SK-N-SH (cell line): ENCODE data around the gene TMEM115. TPM values are rescaled to one million over a fixed set of nuclear protein-coding genes. Genes with fewer than 3 reads are reported as not detected.

Experiments used
- CTCF ChIA-PET: fragments of 300-600, 350-600 bp; formaldehyde crosslinking; extraction: SDS; loops from one replicate; lab custom pipeline; 2021; lab: Yijun Ruan, JAX
- POLR2A ChIA-PET: fragments of 350-600 bp; sonication (Branson Sonifier 250); formaldehyde crosslinking; extraction: SDS; loops from one replicate; lab custom pipeline; 2020; ENCODE audit warnings: antibody characterized with exemption, inconsistent platforms; lab: Yijun Ruan, JAX
- DNase-seq: peaks from one replicate; pipeline ENCODE4 v3.0.0; 2012
- H2AFZ ChIP-seq: fragments of 200-600 bp; sonication (generic); 2 replicates; pipeline ENCODE4 v1.8.1; 2016; ENCODE audit warnings: antibody characterized with exemption, mild to moderate bottlenecking, low read depth
- H3F3A ChIP-seq: fragments of 200-600 bp; sonication (generic); replicated peaks from 2 replicates; pipeline ENCODE3; 2016; ENCODE audit warnings: antibody characterized with exemption, mild to moderate bottlenecking; ENCODE audit not compliant: insufficient read depth
- H3K27ac ChIP-seq, 2 experiments: fragments of 200-500 bp in 1 of 2; fragments of 200-600 bp in 1 of 2; sonication (Bioruptor generic) in 1 of 2; sonication (generic), shearing (Covaris generic) in 1 of 2; 2 replicates each; pipeline versions ENCODE4 v1.5.1 to v1.6.1; 2014 to 2016; ENCODE audit warnings: low read depth in 2 of 2, inconsistent platforms in 1 of 2, low read length in 1 of 2, mild to moderate bottlenecking in 1 of 2, mixed read lengths in 1 of 2
- H3K27me3 ChIP-seq: fragments of 200-600 bp; sonication (generic), shearing (Covaris generic); 2 replicates; pipeline ENCODE4 v1.6.1; 2016; ENCODE audit warnings: mixed run types; ENCODE audit not compliant: insufficient read depth
- H3K36me3 ChIP-seq, 2 experiments: fragments of 200-500 bp in 1 of 2; fragments of 200-600 bp in 1 of 2; sonication (Bioruptor generic) in 1 of 2; sonication (generic) in 1 of 2; replicated peaks in 1 of 2; 2 replicates each; pipeline versions ENCODE3 to v1.5.1; 2014 to 2016; ENCODE audit warnings: low read length in 1 of 2, mild to moderate bottlenecking in 1 of 2; ENCODE audit not compliant: insufficient read depth in 2 of 2, control insufficient read depth in 1 of 2
- H3K4me1 ChIP-seq, 2 experiments: fragments of 200-500 bp in 1 of 2; fragments of 200-600 bp in 1 of 2; sonication (Bioruptor generic) in 1 of 2; sonication (generic), shearing (Covaris generic) in 1 of 2; 2 replicates each; pipeline versions ENCODE4 v1.5.1 to v1.6.1; 2014 to 2016; ENCODE audit warnings: low read depth in 1 of 2, low read length in 1 of 2, mixed run types in 1 of 2; ENCODE audit not compliant: insufficient read depth in 2 of 2, control insufficient read depth in 1 of 2
- H3K4me2 ChIP-seq: fragments of 200-600 bp; sonication (generic), shearing (Covaris generic); 2 replicates; pipeline ENCODE4 v1.6.1; 2017; ENCODE audit warnings: mixed run types
- H3K4me3 ChIP-seq, 2 experiments: fragments of 200-500 bp in 1 of 2; fragments of 200-600 bp in 1 of 2; sonication (Bioruptor generic) in 1 of 2; sonication (generic), shearing (Covaris generic) in 1 of 2; 2 replicates each; pipeline versions ENCODE4 v1.5.1 to v1.8.1; 2014 to 2016; ENCODE audit warnings: low read depth in 2 of 2, inconsistent platforms in 1 of 2, low read length in 1 of 2, mild to moderate bottlenecking in 1 of 2, mixed read lengths in 1 of 2, moderate library complexity in 1 of 2
- H3K79me2 ChIP-seq: fragments of 200-600 bp; sonication (generic); 2 replicates; pipeline ENCODE4 v1.8.1; 2017; ENCODE audit warnings: mild to moderate bottlenecking; ENCODE audit not compliant: insufficient read depth
- H3K9ac ChIP-seq: fragments of 200-600 bp; sonication (generic); 2 replicates; pipeline ENCODE4 v1.6.1; 2017; ENCODE audit warnings: mixed run types
- H3K9me2 ChIP-seq: fragments of 200-600 bp; sonication (generic); 2 replicates; pipeline ENCODE4 v1.6.1; 2017; ENCODE audit warnings: mixed run types
- H3K9me3 ChIP-seq: fragments of 200-600 bp; sonication (generic); 2 replicates; pipeline ENCODE4 v1.6.1; 2017; ENCODE audit warnings: mixed run types, mild to moderate bottlenecking, moderate library complexity
- H4K20me1 ChIP-seq: fragments of 200-600 bp; sonication (generic); 2 replicates; pipeline ENCODE4 v1.6.1; 2017; ENCODE audit warnings: mild to moderate bottlenecking, mixed run types; ENCODE audit not compliant: insufficient read depth
- CHD2 ChIP-seq: fragments of 150-350 bp; IDR thresholded peaks from 2 replicates; pipeline ENCODE4 v1.6.1; 2018; ENCODE audit warnings: low read length; ENCODE audit not compliant: partially characterized antibody
- FOSL2 ChIP-seq: IDR thresholded peaks from 2 replicates; pipeline ENCODE4 v1.4.0; 2012; ENCODE audit warnings: low read depth, mild to moderate bottlenecking, moderate library complexity, borderline replicate concordance
- FOXJ3 ChIP-seq: sonication (generic); formaldehyde crosslinking; IDR thresholded peaks from 2 replicates; pipeline ENCODE4 v1.5.1; 2020; ENCODE audit warnings: mild to moderate bottlenecking, missing genetic modification reagents
- FOXM1 ChIP-seq: IDR thresholded peaks from 2 replicates; pipeline ENCODE4 v1.4.0; 2012; ENCODE audit warnings: low read depth, mild to moderate bottlenecking
- GABPA ChIP-seq: IDR thresholded peaks from 2 replicates; pipeline ENCODE4 v1.4.0; 2012; ENCODE audit warnings: low read depth, mild to moderate bottlenecking
- MAX ChIP-seq: IDR thresholded peaks from 2 replicates; pipeline ENCODE4 v1.4.0; 2012; ENCODE audit warnings: low read depth
- MXI1 ChIP-seq: IDR thresholded peaks from 2 replicates; pipeline ENCODE4 v1.6.1; 2012; ENCODE audit warnings: mild to moderate bottlenecking, low read depth, low read length, improper control_type of control experiment
- NFIC ChIP-seq: IDR thresholded peaks from 2 replicates; pipeline ENCODE4 v1.4.0; 2012; ENCODE audit warnings: borderline replicate concordance
- PBX3 ChIP-seq: IDR thresholded peaks from 2 replicates; pipeline ENCODE4; 2012
- RCOR1 ChIP-seq: fragments of 150-350 bp; IDR thresholded peaks from 2 replicates; pipeline ENCODE4 v1.6.1; 2017; ENCODE audit warnings: antibody characterized with exemption, low read length
- RXRA ChIP-seq: IDR thresholded peaks from 2 replicates; pipeline ENCODE4 v1.4.0; 2012; ENCODE audit warnings: low read depth, mild to moderate bottlenecking, borderline replicate concordance
- TCF12 ChIP-seq: IDR thresholded peaks from 2 replicates; pipeline ENCODE4 v1.4.0; 2012
- TEAD4 ChIP-seq: IDR thresholded peaks from 2 replicates; pipeline ENCODE4 v1.4.0; 2012; ENCODE audit warnings: mild to moderate bottlenecking, borderline replicate concordance; ENCODE audit not compliant: insufficient read depth
- WGBS: methylation state at CpG from one replicate; pipeline ENCODE4 v1.1.6; 2017; ENCODE audit warnings: low lambda C conversion rate; 5-methylcytosine and 5-hydroxymethylcytosine counted together
- polyA plus RNA-seq, 3 experiments: library from polyadenylated mRNA; depleted of rRNA; stranded (reverse); fragments of >200 nt; gene quantifications; 2 replicates each; pipeline ENCODE4 v1.2.3, GENCODE V29; 2012
- TF ChIP-seq, protein P1 (sequence below): IDR thresholded peaks from 2 replicates; pipeline ENCODE4 v1.4.0; 2012; ENCODE audit warnings: low read depth, borderline replicate concordance
- TF ChIP-seq, protein P2 (sequence below): IDR thresholded peaks from 2 replicates; pipeline ENCODE4 v1.4.0; 2012; ENCODE audit warnings: low read depth, borderline replicate concordance
- TF ChIP-seq, protein P3 (sequence below): fragments of 150-350 bp; IDR thresholded peaks from 2 replicates; pipeline ENCODE4 v1.6.1; 2016; ENCODE audit warnings: mild to moderate bottlenecking, low read depth, low read length

The TMEM115 gene
- polyA plus RNA-seq, 1 of the 3 experiments (the other 2 are of a cell fraction): 47.8 TPM

- no peaks in the 10 kb centered on the region for H3K27me3 ChIP-seq
- 92% methylated on average over 11 of the region's 17 CpGs for WGBS
- CTCF ChIA-PET: interaction anchor here (0.9 to 4.5 kb wide), 8 partner anchors 8 to 163 kb away, joined by 3 to 41 read pairs (median 6); no protein-coding TSS in a partner anchor
Observed at GRCh38 chr3:50378757-50379156, 19.4 kb upstream of the TMEM115 start.

More at GRCh38 chr3:50378757-50379156, 19.4 kb upstream of the TMEM115 start:
- Histone ChIP-seq H4K20me1 (no peaks in the 10 kb centered on the region), H3F3A (no peaks in the 10 kb centered on the region), H3K79me2 (no peaks in the 10 kb centered on the region), H3K4me2 (no peak overlapping the region), H3K9ac (no peak overlapping the region), H2AFZ (no peak overlapping the region), H3K27ac (peak overlapping the region in 1 of 2 experiments; percentile 100; a peak in 2 of 4 replicates), H3K4me1 (peaks cover 0 to 93% of the 10 kb centered on the region in 2 experiments; a peak in 2 of 4 replicates), H3K4me3 (peak overlapping the region in 1 of 2 experiments; percentile 41; a peak in 1 of 4 replicates), H3K9me2 (no peaks in the 10 kb centered on the region), H3K36me3 (no peaks in the 10 kb centered on the region), H3K9me3 (no peaks in the 10 kb centered on the region)
- no peak for TF ChIP-seq FOXM1
- TF ChIP-seq RXRA: no peak
- no peak for TF ChIP-seq PBX3
- TF ChIP-seq, protein P1, sequence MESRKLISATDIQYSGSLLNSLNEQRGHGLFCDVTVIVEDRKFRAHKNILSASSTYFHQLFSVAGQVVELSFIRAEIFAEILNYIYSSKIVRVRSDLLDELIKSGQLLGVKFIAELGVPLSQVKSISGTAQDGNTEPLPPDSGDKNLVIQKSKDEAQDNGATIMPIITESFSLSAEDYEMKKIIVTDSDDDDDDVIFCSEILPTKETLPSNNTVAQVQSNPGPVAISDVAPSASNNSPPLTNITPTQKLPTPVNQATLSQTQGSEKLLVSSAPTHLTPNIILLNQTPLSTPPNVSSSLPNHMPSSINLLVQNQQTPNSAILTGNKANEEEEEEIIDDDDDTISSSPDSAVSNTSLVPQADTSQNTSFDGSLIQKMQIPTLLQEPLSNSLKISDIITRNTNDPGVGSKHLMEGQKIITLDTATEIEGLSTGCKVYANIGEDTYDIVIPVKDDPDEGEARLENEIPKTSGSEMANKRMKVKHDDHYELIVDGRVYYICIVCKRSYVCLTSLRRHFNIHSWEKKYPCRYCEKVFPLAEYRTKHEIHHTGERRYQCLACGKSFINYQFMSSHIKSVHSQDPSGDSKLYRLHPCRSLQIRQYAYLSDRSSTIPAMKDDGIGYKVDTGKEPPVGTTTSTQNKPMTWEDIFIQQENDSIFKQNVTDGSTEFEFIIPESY: no peak
- no peak for TF ChIP-seq RCOR1
- TF ChIP-seq MAX: no peak
- TF ChIP-seq, protein P2, sequence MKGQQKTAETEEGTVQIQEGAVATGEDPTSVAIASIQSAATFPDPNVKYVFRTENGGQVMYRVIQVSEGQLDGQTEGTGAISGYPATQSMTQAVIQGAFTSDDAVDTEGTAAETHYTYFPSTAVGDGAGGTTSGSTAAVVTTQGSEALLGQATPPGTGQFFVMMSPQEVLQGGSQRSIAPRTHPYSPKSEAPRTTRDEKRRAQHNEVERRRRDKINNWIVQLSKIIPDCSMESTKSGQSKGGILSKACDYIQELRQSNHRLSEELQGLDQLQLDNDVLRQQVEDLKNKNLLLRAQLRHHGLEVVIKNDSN: no peak
- no peak for TF ChIP-seq GABPA
- TF ChIP-seq, protein P3, sequence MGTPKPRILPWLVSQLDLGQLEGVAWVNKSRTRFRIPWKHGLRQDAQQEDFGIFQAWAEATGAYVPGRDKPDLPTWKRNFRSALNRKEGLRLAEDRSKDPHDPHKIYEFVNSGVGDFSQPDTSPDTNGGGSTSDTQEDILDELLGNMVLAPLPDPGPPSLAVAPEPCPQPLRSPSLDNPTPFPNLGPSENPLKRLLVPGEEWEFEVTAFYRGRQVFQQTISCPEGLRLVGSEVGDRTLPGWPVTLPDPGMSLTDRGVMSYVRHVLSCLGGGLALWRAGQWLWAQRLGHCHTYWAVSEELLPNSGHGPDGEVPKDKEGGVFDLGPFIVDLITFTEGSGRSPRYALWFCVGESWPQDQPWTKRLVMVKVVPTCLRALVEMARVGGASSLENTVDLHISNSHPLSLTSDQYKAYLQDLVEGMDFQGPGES: no peak
- TF ChIP-seq TEAD4: no peak
- no peak for TF ChIP-seq MXI1
- TF ChIP-seq FOXJ3 (CRISPR knock-in tag): no peak
- no peak for TF ChIP-seq FOSL2
- TF ChIP-seq CHD2: no peak
- TF ChIP-seq NFIC: no peak
- TF ChIP-seq TCF12: no peak
- no peak for DNase-seq
- POLR2A ChIA-PET: interaction anchor here (3.5 kb wide), 1 partner anchor 9 kb away, joined by 28 read pairs; no protein-coding TSS in a partner anchor
